Measurements from ENCODE around the gene OR6K2.
"Not testable (repeated sequence)": the region's sequence is repeated elsewhere in the genome, so short reads cannot be mapped to it uniquely, and the experiment has no call there.

The OR6K2 gene, protein sequence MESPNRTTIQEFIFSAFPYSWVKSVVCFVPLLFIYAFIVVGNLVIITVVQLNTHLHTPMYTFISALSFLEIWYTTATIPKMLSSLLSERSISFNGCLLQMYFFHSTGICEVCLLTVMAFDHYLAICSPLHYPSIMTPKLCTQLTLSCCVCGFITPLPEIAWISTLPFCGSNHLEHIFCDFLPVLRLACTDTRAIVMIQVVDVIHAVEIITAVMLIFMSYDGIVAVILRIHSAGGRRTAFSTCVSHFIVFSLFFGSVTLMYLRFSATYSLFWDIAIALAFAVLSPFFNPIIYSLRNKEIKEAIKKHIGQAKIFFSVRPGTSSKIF

DNA sequence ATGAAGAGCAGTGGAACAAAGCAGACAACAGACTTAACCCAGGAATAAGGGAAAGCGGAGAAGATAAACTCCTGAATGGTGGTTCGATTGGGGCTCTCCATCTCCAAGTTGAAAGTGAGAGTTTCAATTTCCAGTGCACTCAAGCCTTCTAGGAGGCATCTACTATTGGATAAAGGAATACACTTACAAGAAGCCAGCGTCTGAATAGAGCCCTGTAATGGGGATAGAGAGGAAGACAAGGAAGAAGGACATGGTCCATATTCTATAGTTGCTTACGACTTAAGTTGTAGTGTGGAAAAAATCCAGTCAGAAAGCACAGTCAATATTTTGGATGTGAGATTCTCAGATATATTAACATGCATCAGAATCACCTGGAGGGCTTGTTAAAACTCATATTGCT is at the start of gene OR6K2:
TSS of gene OR6K2 (minus strand) at position 101 of the 400 bp plus-strand sequence. CDS start at position 101, 0 bp downstream.
- FAIRE-seq = no peak

- no peak for FAIRE-seq
Observed at GRCh38 chr1:158735848-158736247, 35.4 kb upstream of the OR6K2 start.

DNA sequence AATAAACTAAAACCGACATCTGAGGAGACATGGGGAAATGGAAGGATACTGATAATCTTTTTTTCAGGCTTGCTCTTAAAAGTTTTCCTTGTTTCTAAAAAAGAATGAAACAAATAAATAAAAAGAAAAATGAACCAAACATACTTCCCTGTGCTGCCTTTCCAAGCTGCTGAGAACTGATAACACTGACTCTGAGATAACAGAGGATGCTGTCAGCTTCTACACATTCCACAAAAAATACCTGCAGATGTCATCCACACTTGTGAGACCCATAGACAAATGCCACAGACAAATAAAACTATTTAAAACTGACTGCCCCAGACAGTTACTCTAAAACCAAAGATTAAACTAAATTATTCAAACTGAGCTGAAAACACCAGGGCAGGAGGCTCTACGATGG is 32.1 kb upstream of the OR6K2 start:
- no peak for FAIRE-seq

GRCh38 chr1:158731707-158732106 is 31.3 kb upstream of the OR6K2 start:
- FAIRE-seq = no peak

DNA sequence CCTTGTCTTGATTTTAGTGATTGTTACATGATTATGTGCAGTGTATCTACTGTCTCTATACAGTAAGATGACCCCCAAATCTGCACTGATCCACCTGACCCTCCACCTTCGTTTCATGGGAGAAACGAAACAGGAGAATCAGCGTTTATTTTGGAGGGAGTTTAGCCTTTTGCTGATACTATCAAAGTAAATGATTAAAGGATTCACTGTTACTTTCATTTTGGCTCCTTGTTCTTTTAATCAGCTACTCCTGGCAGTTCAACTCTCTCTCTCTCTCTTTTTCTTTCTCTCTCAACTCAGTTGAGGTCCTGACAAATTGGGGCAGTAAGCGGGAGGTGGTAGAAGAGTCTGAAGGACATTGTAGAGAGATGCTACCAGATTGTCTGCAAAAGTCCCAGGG is 30.0 kb upstream of the OR6K2 start:
- FAIRE-seq = no peak

DNA sequence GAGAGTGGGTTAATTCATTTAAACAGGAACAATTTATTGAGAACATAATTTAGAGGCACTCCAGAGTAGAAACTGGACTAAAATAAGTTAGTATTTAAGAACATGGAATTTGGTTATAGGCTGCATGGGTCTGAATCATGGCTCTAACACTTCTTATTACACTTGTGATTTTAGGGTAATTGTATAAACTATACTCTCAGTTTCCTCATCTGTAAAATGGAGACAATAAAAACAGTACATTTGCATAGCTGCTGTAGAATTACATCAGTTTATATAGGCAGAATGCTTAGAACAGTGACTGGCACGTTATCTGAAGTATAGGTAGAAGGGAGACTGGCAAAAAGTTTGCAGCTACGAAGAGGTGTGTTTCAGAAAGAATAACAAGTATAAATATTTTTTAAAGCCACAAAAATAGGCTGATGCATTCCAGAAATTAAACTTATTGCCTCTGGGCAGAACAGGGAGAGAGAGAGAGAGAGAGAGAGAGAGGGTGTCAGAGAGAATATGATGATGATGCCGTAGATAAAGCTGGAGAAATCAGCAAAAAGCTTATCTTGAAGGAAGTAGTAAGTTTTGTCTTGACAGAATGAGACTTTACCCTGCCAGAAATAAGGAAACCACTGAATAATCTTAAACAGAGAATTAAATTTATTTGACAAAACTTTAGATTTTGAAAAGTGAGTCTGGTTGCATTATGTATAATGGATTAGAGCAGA is 28.2 kb upstream of the OR6K2 start:
- FAIRE-seq = no peak

DNA sequence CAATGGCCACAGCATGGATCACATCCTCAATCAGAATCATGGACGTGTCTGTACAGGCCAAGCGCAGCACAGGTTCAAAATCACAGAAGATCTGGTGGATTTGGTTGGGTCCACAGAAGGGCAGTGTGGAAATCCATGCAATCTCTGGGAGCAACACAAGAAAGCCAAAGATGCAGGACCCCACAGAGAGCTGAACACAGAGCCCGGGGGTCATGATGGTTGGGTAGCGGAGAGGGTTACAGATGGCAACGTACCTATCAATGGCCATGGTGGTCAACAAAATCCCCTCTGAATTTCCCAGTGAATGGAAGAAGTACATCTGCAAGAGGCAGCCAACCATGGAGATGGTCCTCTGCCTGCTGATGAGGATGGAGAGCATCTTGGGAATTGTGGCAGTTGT is 24.0 kb upstream of the OR6K2 start:
- FAIRE-seq = no peak

GRCh38 chr1:158720620-158721019 is 20.2 kb upstream of the OR6K2 start, which contains the start of gene OR6K3:
TSS of gene OR6K3 (minus strand) at chr1:158720720. CDS start at chr1:158718115, 2,605 bp downstream.
- no peak for FAIRE-seq

GRCh38 chr1:158719664-158720063 is 19.2 kb upstream of the OR6K2 start:
- FAIRE-seq = no peak

DNA sequence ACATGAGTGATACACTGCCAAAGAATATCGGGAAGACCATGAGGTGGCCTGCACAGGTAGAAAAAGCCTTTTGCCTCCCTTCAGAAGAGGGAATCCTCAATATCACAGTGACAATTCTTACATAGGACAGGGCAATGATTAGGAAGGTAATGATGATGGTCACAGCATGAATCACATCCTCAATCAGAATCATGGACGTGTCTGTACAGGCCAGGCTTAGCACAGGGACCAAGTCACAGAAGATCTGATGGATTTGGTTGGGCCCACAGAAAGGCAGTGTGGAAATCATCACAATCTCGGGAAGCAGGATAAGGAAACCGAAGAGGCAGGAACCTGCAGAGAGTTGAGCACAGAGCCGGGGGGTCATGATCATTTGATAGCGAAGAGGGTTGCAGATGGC is 16.9 kb upstream of the OR6K2 start:
- FAIRE-seq = no peak

DNA sequence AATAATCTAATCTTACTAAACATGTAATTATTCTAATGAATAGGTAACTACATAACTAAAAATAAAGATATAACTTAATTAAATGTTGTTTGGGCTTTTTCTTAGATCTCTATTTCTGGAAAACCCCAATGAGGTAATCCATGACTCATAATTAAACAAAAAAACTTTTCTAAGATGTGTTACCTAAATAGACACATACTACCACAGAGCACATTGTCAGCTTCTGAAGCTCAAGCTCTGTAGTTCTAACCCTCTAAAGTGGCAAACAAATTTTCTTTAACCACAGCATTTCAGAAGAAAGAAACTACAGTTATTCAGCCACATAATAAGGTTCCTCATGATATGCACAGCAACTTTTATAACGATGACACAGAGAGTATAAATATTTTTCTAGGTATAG is 15.9 kb upstream of the OR6K2 start:
- FAIRE-seq = no peak

DNA sequence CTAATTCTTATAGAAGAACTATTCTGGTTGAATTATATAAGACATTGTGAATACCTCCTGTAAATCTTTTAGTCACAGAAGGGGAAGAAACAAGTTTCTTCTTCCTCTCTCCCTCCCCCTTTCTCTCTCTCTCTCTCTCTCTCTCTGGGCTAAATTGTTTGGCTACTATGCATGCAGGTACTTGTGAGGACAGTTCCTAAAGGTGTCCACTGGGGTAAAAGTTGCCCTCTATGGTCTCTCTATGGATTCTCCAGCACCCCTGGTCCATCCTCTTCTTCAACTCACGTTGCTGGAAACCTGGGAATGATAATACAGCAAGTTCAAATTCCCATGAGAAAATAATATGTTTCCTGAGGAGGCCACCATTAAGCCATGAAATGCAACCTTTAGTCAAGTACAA is 14.3 kb upstream of the OR6K2 start:
- FAIRE-seq = no peak

GRCh38 chr1:158711098-158711497 is 10.6 kb upstream of the OR6K2 start:
- FAIRE-seq = no peak

DNA sequence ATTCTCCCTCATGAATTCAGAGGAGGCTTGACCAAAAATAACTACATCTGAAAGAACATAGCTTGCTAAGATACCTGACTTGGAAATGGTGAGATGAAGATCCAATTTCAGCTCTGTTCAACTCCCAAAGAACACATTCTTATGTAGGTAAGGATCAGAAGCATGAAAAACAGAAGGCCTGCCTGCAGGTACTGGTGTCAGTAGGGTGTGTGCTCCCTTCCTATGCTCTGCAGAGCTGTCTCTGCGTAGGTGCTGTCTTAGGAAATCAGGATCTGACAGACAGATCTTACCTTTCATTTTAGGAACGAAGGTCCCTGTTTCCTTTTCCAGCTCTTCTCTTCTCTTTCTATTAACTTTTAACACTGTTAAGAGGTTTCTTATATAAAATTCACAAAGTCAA is 5.6 kb upstream of the OR6K2 start:
- FAIRE-seq = no peak

DNA sequence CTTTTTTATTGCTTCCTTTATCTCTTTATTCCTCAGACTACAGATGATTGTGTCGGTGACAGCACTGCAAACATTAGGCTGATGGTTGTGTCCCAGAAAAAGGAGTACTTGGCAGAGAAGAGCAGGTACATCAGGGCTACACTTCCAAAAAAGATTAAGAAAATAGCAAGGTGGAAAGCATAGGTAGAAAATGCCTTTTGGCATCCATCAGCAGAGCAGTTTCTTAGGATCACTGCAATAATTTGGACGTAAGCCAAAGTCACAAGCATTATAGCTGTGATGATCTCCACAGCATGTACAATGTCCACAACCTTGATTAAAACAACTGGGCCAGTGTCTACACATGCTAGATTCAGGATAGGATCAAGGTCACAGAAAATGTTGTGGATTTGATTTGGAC is 5.9 kb downstream of the OR6K2 start:
- no peak for FAIRE-seq

DNA sequence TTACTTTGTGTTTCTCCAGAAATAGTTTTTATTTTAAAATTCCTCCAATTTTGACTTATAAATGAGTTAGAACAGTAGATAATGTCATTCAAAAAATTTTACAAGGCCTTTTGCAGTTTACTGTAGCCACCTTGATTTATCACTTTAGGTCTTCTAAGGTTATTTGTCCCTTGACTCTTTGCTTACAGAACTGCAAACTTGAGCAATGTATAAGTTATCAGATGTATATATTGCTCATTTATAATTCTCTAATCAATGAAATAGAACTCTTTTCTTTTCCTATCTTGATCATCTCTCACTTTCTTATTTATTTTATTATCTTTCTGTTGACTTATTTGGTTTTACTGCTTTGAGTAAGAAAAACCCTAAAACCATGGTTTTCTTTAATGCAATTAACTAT is 8.1 kb downstream of the OR6K2 start:
- no peak for FAIRE-seq

- FAIRE-seq = no peak
Observed at GRCh38 chr1:158691907-158692306, 8.5 kb downstream of the OR6K2 start.

DNA sequence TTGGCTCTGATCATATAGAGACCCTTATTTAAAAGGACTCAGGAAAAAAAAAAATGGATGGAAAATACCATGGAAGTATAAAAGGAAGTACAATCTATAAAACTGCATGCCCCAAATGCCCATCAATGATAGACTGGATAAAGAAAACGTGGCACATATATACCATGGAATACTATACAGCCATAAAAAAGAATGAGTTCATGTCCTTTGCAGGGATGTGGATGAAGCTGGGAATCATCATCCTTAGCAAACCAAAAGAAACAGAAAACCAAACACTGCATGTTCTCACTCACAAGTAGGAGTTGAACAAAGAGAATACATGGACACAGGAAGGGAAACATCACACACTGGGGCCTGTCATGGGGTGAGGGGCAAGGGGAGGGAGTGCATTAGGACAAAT is 9.3 kb downstream of the OR6K2 start:
- FAIRE-seq = not testable (repeated sequence)

GRCh38 chr1:158689875-158690274 is 10.6 kb downstream of the OR6K2 start:
- FAIRE-seq = no peak

GRCh38 chr1:158689110-158689509 is 11.3 kb downstream of the OR6K2 start:
- FAIRE-seq = no peak

GRCh38 chr1:158688343-158688742 is 12.1 kb downstream of the OR6K2 start:
- not testable (repeated sequence) for FAIRE-seq

- no peak for FAIRE-seq
Observed at GRCh38 chr1:158687037-158687436, 13.4 kb downstream of the OR6K2 start.

- no peak for FAIRE-seq
Observed at GRCh38 chr1:158686111-158687009, 14.1 kb downstream of the OR6K2 start, which contains the start of gene SPTA1. TSS of gene SPTA1 (minus strand) at chr1:158686715. CDS start at chr1:158686517, 198 bp downstream.
